Measurements from ENCODE around the gene BCL2L11.

Gene BCL2L11

GRCh38 chr2:111213877-111214276 lies 93.2 kb downstream of the BCL2L11 start:
- in situ Hi-C loops (cut with MboI; ENCODE audit: low sequenced_read_pairs), result no loop called here

- in situ Hi-C loops (cut with MboI; ENCODE audit: low sequenced_read_pairs), result no loop called here
Observed at GRCh38 chr2:111216811-111217652, 96.3 kb downstream of the BCL2L11 start.
